HG03571 (cell line): Measurements from ENCODE around the gene ELOA.

ENCODE experiments used
- ATAC-seq: cut with Tn5 transposase; IDR thresholded peaks from one replicate; pipeline ENCODE4 v1.9.1; 2021; ENCODE audit not compliant: unreplicated experiment

Gene ELOA, protein sequence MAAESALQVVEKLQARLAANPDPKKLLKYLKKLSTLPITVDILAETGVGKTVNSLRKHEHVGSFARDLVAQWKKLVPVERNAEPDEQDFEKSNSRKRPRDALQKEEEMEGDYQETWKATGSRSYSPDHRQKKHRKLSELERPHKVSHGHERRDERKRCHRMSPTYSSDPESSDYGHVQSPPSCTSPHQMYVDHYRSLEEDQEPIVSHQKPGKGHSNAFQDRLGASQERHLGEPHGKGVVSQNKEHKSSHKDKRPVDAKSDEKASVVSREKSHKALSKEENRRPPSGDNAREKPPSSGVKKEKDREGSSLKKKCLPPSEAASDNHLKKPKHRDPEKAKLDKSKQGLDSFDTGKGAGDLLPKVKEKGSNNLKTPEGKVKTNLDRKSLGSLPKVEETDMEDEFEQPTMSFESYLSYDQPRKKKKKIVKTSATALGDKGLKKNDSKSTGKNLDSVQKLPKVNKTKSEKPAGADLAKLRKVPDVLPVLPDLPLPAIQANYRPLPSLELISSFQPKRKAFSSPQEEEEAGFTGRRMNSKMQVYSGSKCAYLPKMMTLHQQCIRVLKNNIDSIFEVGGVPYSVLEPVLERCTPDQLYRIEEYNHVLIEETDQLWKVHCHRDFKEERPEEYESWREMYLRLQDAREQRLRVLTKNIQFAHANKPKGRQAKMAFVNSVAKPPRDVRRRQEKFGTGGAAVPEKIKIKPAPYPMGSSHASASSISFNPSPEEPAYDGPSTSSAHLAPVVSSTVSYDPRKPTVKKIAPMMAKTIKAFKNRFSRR

DNA sequence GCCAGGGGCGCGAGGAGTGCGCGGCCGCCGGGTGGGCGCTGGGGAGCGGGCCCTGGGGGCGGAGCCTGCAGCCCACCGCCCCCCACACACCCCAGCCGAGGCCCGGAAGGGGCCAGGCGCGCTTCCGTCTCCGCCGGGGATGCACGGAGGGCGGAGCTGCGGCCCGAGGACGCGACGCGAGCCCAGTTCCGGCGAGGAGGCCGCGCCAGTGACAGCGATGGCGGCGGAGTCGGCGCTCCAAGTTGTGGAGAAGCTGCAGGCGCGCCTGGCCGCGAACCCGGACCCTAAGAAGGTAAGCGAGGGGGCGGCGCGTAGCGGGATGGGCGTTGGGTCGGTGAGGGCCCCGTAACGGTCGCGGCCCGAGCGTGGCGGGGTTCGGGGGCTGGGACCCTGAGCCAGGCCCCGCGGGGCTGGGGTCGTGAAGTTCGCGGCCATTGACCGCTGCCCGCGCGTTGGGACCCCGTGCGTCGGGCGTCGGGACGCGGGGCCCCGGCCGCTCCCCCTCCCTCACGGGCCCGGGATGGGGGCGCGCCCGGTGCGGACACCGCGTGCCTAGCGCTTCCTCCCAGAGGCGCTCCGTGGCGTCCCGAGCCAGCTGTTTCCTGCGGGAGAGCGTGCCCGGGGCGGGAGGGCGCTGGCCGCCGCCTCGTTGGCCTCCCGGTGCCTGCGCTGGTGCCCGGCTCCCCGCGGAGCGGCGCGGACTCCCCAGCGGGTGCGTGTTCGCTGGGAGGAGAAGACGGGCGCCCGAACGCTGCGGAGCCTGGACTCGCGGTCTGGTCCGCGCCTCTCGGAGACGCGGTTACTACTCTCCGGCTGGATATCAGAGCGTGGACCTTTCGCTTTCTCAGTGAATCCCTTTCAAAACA lies at the start of gene ELOA:
Gene ELOA, plus strand, starts transcription at position 185 of the 866 bp plus-strand sequence. Its CDS starts 33 bp downstream, at position 218.
- peak; percentile 75 for ATAC-seq

DNA sequence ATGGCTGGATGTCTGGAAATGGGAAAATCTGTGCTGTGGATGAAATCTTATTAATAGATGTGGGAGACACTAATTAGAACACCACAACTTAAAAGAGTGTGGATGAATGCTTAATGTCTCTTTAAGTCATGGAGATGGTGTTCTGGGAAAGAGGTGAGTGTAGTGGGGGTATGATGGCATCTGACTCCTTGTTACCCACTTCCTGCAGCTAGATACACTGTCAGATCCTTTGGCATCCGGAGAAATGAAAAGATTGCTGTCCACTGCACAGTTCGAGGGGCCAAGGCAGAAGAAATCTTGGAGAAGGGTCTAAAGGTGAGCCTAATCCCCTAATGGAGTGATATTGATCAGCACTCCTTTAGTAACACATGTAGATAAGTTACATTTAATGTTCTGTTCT lies 49.7 kb upstream of the ELOA start:
- no peak for ATAC-seq

DNA sequence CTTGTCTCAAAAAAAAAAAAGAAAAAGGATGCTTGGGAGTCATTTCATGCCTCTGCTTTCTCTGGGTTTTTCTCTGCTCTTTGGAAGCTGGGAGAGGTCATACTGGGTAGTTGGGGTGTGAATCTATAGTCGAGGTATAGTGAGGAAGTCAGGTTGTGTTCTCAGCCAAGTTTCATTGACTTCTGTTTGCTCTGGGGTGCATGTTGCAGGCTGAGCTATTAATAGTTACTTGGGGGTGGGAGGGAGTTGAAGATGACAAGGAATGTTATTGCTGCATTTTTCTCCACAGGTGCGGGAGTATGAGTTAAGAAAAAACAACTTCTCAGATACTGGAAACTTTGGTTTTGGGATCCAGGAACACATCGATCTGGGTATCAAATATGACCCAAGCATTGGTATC lies 48.9 kb upstream of the ELOA start:
- ATAC-seq: no peak

DNA sequence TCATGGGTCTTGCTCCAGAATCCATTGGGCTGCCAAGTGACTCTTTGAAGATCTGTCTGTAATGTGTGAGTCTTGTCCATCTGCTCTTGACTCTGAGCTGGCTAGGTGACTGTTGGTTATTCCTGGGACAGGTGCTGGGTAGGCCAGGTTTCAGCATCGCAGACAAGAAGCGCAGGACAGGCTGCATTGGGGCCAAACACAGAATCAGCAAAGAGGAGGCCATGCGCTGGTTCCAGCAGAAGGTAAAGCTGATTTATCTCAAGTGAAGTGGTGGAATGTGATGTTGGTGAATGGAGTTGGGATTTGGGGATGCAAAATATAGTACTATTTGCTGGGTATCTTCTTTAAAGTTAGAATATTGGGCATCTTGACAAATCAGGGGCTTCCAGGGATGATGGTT lies 47.6 kb upstream of the ELOA start:
- ATAC-seq: no peak

DNA sequence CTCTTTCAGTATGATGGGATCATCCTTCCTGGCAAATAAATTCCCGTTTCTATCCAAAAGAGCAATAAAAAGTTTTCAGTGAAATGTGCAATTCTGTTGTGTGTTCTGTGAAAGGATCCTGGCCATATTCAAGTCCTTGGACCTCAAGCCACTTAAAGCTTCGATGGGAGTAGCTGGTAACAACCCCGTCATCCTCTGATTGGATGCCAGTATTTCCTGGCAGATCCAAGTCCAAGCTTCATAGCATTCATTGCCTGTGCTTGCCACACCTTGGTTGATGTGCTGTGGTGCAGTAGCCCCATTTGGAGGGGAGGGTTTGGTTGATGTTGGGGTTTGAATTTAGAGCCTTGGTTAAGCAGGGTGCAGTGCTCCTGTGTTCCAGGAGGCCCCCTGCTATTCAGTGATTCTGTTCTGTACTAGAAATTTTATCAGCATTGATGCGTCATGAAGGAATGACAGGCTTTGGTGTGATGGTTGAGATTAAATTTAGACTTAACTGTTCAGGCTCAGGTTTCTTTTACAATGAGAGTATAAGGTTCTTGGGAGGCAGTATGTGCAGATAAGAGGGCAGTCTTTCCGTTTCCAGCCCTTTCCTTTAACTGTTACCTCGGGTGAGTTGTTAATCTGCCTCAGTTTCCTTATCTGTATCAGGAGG lies 46.8 kb upstream of the ELOA start:
- no peak for ATAC-seq

DNA sequence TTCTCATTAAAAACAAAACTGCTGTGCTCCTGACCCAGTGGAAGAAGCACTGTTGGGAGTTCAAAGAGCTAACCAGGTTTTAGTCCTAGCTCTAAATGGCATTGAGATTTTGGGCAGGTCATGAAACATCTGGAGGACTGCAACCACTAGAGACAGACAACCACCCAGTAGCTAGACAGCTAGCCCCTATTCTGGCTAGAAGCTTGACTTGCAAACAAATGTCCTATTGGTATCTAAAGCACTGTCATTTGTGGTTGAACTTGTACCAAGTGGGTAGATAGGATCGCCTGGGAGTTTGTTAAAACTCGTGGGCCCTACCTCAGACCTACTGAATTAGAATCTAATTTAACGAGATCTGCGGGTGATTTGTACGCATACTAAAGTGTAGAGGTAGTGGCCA lies 44.8 kb upstream of the ELOA start:
- ATAC-seq: no peak

DNA sequence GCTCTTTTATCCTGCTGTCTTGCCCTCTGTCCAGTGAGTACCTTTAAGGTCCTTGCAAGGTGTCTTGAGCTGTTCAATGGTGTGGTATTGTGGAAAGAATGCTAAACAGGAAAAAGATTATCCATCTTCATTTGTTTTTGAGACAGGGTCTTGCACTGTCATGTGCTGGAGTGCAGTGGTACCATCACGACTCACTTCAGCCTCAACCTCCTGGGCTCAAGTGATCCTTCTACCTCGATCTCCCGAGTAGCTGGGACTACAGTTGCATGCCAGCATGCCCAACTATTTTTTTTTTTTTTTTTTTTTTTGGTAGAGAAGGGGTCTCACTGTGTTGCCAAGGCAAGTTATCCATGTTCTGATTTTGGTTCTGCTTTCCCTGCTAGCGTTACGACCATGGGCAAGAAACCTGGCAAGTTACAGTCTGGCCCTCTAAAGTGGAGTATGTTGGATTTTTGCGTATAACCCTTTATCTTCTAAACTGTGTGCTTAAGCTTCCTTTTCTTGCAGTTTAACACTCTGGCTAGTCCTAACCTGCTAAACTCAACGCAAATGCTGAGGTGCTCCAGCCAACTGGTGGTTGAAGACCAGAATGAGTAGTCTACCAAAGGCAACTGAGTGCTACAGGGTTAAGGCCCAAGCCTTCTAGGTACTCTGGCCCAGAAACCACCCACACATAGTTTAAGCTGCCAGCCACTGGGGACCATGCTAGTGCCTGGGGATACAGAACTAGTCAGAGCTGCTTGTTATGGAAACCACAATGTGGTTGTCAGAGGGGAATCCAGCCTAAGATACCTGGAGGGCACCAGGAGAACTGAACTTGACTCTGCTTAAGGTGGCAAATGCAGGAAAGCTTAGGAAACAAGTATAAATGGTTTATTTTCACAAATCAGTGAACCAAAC lies 43.7 kb upstream of the ELOA start:
- no peak for ATAC-seq

DNA sequence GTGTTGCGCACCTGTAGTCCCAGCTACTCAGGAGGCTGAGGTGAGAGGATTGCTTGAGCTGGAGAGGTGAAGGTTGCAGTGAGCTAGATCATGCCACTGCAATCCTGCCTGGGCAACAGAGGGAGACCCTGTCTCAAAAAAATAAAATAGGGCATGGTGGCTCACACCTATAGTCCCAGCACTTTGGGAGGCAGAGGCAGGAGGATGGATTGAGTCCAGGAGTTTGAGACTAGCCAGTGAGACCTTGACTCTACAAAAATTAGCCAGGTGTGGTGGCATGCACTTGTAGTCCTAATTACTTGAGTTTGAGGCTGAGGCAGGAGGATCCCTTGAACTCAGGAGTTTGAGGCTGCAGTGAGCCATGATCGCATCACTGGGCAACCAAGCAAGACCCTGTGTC lies 42.0 kb upstream of the ELOA start:
- ATAC-seq: no peak

DNA sequence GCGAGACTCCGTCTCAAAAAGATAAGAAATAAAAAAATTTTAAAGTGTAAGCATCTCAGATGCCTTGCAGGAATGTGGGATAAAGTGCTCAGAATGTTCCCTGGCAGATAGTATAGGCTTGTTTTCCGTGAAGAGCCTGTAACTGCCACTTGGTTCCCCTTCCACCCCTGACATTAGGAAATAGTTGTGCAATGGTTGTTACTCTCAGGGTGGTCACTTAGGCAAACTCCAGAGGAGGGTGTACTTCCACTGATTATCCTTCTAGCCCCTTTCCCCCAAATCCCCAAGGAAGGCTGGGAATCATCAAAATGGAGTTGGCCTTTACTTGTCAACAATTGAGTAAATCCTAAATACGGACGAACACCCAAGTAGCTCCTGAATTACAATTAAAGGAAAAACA lies 41.3 kb upstream of the ELOA start:
- no peak for ATAC-seq

DNA sequence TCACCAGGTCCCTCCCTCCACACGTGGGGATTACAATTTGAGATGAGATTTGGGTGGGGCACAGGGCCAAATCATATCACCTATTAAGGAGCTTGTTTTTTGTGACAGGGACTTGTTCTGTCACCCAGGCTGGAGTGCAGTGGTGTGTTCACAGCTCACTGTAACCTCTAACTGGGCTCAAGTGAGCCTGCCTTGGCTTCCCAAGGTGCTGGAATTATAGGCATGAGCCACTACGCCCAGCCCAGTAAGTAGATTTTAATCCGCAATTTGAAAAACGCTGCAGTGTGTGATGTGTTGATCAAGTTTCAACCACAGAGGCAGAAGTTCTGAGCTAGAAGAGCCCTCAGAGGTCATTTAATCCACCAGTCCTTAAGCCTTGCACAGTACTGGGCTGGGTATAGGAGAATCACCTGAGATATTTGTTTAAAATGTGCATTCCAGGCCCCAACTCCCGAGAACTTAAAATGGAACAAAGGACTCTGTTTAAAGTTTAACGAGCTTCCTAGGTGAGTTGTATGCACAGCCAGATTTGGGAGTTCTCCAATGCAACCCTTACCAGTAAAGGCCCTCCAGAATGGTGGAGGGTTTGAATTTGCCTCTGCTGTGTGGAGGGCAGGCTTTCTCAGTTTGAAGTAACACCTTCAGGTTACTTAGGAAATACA lies 38.3 kb upstream of the ELOA start:
- ATAC-seq: no peak

DNA sequence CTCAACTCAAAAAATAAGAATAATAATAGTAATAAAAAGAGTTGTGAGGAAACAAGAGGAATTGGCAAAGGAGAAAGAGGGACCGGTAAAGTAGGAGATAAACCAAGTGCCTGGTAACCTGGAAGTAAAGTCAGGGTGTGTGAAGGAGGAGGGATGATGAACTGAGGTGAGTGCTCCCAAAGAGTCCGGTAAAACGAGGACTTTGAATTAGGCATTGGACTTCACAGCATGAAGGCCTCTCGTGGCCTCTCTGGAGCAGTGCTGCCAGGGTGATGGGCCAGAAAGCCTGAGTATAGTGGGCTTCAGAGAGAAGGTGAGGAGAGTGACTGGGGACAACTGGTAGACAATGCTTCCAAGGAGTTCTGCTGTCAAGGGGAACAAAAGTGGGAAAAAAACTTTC lies 34.0 kb upstream of the ELOA start:
- ATAC-seq: no peak

DNA sequence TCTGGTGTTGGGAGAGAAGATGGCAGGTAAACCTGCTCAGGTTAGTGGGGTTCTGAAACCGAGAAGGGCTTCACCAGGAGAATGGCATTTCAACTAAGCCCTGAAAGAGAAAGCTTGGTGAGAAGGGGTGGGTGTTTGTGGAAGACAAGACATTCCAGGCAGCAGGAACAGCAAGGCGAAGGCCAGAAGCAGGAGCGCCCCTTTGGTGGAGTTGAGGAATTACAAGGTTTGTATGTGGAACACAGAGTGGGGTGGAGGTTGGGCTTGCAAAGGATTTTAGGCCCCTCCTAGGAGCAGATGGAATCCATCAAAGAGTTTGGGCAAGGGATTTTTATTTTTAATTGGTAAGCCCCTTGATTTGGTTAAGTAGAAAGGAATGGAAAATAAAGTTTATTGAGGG lies 24.8 kb upstream of the ELOA start:
- no peak for ATAC-seq

DNA sequence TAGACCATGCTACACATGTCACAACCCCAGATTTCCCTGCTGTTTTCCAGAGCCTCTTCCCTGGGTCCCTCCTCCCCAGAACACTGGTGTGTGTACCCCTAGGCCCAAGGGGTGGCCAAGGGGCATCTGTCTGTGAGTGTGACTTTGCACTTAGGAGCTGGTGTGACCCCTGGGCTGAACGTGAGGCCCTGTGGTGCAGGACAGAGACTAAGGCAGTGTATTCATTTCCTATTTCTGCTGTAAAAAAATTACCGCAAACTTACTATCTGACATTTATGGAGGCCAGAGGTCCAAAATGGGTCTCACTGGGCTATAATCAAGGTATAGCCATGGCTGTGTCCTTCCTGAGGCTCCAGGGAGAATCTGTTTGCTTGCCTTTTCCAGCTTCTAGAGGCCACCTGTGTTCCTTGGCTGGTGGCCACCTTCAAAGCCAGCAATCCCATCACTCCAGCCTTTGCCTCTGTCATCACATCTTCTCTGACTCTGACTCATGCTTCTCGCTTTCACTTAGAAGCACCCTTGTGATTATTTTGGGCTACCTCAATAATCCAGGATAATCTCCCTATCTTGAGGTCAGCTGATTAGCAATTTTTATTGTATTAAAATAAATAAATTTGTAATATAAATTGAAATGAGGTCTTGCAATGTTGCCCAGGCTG lies 24.0 kb upstream of the ELOA start:
- ATAC-seq: no peak

DNA sequence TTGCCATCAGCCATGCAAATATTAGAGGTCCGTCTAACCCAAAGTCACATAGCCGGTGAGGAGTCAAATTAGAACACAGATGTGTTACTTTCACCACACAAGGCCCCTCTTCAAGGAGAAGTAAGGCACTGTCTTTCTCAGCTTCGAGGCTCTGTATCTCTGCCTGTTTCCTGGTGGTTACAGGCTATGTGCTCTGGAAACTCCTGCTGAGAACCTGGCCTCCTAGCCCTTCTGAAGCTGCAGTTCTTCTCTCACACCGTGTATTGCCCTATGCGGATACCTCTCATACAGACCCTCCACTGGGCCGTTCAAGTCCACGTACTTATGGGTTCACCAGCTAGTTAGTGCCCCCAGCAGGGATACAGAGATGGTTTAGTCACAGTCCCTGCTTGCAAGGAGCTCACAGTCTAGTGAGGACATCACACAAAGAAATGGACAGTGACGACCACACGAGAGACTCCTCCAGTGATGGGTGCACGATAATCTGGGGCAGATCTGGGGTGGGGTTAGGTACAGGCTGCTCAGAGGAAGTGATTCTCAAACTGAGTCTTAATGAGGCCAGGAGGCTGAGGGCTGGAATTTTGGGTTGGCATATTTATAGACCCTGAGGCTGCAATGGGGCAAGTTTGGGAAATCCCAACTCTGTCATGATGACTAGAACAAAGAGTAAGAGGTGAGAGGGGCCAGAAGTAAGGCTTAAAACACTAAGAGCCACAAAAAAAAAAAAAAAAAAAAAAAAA lies 22.8 kb upstream of the ELOA start:
- peak; percentile 44 for ATAC-seq

DNA sequence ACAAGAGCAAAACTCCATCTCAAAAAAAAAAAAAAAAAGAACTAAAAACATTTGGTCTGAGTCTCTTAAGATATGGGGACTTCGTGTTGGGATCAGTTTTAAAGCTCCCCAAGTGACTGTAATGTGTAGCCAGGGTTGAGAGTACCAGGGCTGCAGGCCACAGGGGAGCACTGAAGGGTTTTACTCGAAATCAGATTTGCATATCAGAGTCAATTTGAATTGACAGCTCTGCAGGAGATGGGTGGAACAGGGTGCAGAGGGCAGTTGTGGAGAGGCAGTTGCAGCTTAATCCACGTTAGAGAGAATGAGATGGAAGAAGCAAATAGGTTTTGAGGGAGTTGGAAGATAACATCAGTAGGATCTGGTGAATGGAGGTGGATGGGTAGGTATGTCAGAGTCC lies 20.6 kb upstream of the ELOA start:
- ATAC-seq: no peak

DNA sequence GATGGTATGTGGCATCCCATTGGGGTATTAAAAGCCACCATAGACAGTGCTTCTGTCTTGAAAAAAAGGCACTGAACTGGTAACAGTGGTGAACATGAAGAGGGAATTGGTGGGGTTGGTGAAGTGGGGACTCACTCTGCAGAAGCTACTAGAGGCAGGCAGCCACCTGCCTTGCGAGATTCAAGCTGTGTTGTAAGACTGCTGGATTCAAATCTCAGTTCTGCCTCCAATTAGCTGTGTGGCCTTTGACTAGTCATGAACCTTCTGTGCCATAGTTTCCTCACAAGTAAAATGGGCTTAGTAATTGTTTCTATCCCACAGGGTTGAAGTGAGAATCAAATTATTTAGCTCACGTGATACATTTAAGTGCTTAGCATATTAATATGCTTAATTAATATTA lies 16.6 kb upstream of the ELOA start:
- no peak for ATAC-seq

DNA sequence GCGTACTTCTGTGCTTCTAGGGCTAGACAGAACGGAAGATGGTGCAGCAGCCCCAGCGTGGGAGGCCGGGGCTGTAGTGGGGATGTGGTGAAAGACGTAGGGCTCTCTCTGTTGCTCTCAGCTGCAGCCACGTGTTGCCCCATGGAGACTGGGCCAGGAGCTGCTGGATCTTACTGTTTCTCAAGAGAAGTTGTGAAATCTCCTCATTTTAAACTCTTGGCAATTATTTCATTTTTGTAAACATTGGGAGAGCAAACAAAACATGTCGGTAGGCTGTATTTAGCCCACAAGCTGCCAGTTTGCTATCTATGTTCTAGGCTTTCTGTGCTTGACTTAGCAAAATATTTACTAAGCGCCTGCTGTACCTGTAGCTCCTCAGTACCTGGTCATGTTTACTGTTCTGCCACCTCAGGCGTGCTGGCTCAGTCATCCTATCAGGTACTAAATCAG lies 15.9 kb upstream of the ELOA start:
- no peak for ATAC-seq
